H9 (cell line): Measurements from ENCODE around the gene SSTR3. TPM values are rescaled to one million over a fixed set of nuclear protein-coding genes. Genes with fewer than 3 reads are reported as not detected.

Source experiments
- DNase-seq: peaks from one replicate; pipeline ENCODE4 v3.0.0-alpha.2; 2017
- H2AFZ ChIP-seq: one replicate; pipeline ENCODE4 v1.6.1; 2013; ENCODE audit warnings: mild to moderate bottlenecking, low read length, control low read depth, moderate library complexity
- H2AK5ac ChIP-seq: 2 replicates; pipeline ENCODE4 v1.6.1; 2013; ENCODE audit warnings: low read length, control low read depth, mixed read lengths; ENCODE audit not compliant: insufficient read length
- H2BK120ac ChIP-seq: one replicate; pipeline ENCODE4 v1.6.1; 2013; ENCODE audit warnings: low read depth, mild to moderate bottlenecking, low read length, control low read depth, inconsistent platforms; ENCODE audit not compliant: poor library complexity, severe bottlenecking
- H2BK12ac ChIP-seq: 2 replicates; pipeline ENCODE4 v1.6.1; 2013; ENCODE audit warnings: low read length, control low read depth, mixed read lengths, low read depth; ENCODE audit not compliant: insufficient read length
- H2BK15ac ChIP-seq: 2 replicates; pipeline ENCODE4 v1.6.1; 2013; ENCODE audit warnings: low read depth, low read length, control low read depth
- H2BK20ac ChIP-seq: one replicate; pipeline ENCODE4 v1.6.1; 2013; ENCODE audit warnings: low read depth, mild to moderate bottlenecking, low read length, control low read depth, inconsistent platforms; ENCODE audit not compliant: poor library complexity, severe bottlenecking
- H2BK5ac ChIP-seq: 2 replicates; pipeline ENCODE4 v1.6.1; 2013; ENCODE audit warnings: low read length, control low read depth, mixed read lengths; ENCODE audit not compliant: insufficient read length
- H3K14ac ChIP-seq: 2 replicates; pipeline ENCODE4 v1.6.1; 2013; ENCODE audit warnings: low read length, control low read depth; ENCODE audit not compliant: insufficient read depth
- H3K18ac ChIP-seq: 2 replicates; pipeline ENCODE4 v1.6.1; 2013; ENCODE audit warnings: low read depth, mild to moderate bottlenecking, mixed read lengths, low read length, control low read depth; ENCODE audit not compliant: insufficient read length
- H3K23ac ChIP-seq: 2 replicates; pipeline ENCODE4 v1.6.1; 2013; ENCODE audit warnings: low read length, control low read depth, mixed read lengths, low read depth; ENCODE audit not compliant: insufficient read length
- H3K23me2 ChIP-seq: 2 replicates; pipeline ENCODE4 v1.6.1; 2013; ENCODE audit warnings: low read depth, mild to moderate bottlenecking, mixed read lengths, low read length, control low read depth; ENCODE audit not compliant: insufficient read length, poor library complexity, severe bottlenecking
- H3K27ac ChIP-seq: 2 replicates; pipeline ENCODE4 v1.5.1; 2013; ENCODE audit warnings: low read length, control low read depth, mixed read lengths, low read depth; ENCODE audit not compliant: insufficient read length
- H3K27me3 ChIP-seq: 2 replicates; pipeline ENCODE4 v1.6.1; 2013; ENCODE audit warnings: low read length, control low read depth, inconsistent platforms; ENCODE audit not compliant: insufficient read depth
- H3K4ac ChIP-seq: 2 replicates; pipeline ENCODE4 v1.6.1; 2013; ENCODE audit warnings: low read depth, mild to moderate bottlenecking, control low read depth, inconsistent platforms, low read length, moderate library complexity
- H3K4me1 ChIP-seq: 2 replicates; pipeline ENCODE4 v1.6.1; 2013; ENCODE audit warnings: low read length, control low read depth, inconsistent platforms; ENCODE audit not compliant: insufficient read depth
- H3K4me2 ChIP-seq: 2 replicates; pipeline ENCODE4 v1.6.1; 2013; ENCODE audit warnings: low read length, control low read depth, mixed read lengths; ENCODE audit not compliant: insufficient read length, insufficient read depth
- H3K56ac ChIP-seq: 2 replicates; pipeline ENCODE4 v1.6.1; 2013; ENCODE audit warnings: low read depth, mild to moderate bottlenecking, mixed read lengths, low read length, control low read depth; ENCODE audit not compliant: insufficient read length
- H3K79me1 ChIP-seq: 2 replicates; pipeline ENCODE4 v1.6.1; 2013; ENCODE audit warnings: low read depth, mild to moderate bottlenecking, moderate library complexity, low read length, control low read depth, inconsistent platforms; ENCODE audit not compliant: insufficient read depth, poor library complexity, severe bottlenecking
- H3K79me2 ChIP-seq: 2 replicates; pipeline ENCODE4 v1.6.1; 2013; ENCODE audit warnings: low read length, control low read depth, inconsistent platforms; ENCODE audit not compliant: insufficient read depth
- H3K9ac ChIP-seq: 2 replicates; pipeline ENCODE4 v1.6.1; 2013; ENCODE audit warnings: low read length, control low read depth, mixed read lengths; ENCODE audit not compliant: insufficient read length; ENCODE audit errors: extremely low read depth
- H3K9me3 ChIP-seq: one replicate; pipeline ENCODE4 v1.6.1; 2013; ENCODE audit warnings: low read depth, low read length, inconsistent platforms; ENCODE audit not compliant: control insufficient read depth
- H3T11ph ChIP-seq: one replicate; pipeline ENCODE4 v1.6.1; 2013; ENCODE audit warnings: mild to moderate bottlenecking, low read length, control low read depth, inconsistent platforms
- H4K20me1 ChIP-seq: one replicate; pipeline ENCODE4 v1.6.1; 2013; ENCODE audit not compliant: control insufficient read depth, insufficient read length, insufficient read depth
- H4K5ac ChIP-seq: 2 replicates; pipeline ENCODE4 v1.6.1; 2013; ENCODE audit warnings: low read depth, mild to moderate bottlenecking, mixed read lengths, low read length, control low read depth; ENCODE audit not compliant: insufficient read length
- H4K8ac ChIP-seq: replicated peaks from 2 replicates; pipeline ENCODE4 v1.6.1; 2013; ENCODE audit warnings: low read length, control low read depth, mixed read lengths, low read depth; ENCODE audit not compliant: insufficient read length
- H4K91ac ChIP-seq: 2 replicates; pipeline ENCODE4 v1.6.1; 2013; ENCODE audit warnings: low read depth, mild to moderate bottlenecking, moderate library complexity, mixed read lengths, low read length, control low read depth; ENCODE audit not compliant: insufficient read length
- H3K27ac Mint-ChIP-seq, 3 experiments: 2 replicates in 2 of 3; 3 replicates in 1 of 3; pipeline ENCODE4 v1.8.0; 2020 to 2021; ENCODE audit warnings: mixed read lengths in 3 of 3, mild to moderate bottlenecking in 1 of 3, moderate library complexity in 1 of 3
- H3K27me3 Mint-ChIP-seq: 2 replicates; pipeline ENCODE4 v1.8.0; 2021; ENCODE audit warnings: low read depth, mild to moderate bottlenecking, moderate library complexity, mixed read lengths
- H3K36me3 Mint-ChIP-seq, 3 experiments: 2 replicates in 2 of 3; 3 replicates in 1 of 3; pipeline ENCODE4 v1.8.0; 2020 to 2021; ENCODE audit warnings: low read depth in 3 of 3, mixed read lengths in 3 of 3; ENCODE audit not compliant: insufficient read depth in 1 of 3
- H3K4me1 Mint-ChIP-seq, 2 experiments: 2 replicates each; pipeline ENCODE4 v1.8.0; 2020; ENCODE audit warnings: mixed read lengths in 2 of 2
- H3K4me3 Mint-ChIP-seq, 2 experiments: 2 replicates in 1 of 2; 3 replicates in 1 of 2; pipeline ENCODE4 v1.8.0; 2020 to 2021; ENCODE audit warnings: mild to moderate bottlenecking in 2 of 2, mixed read lengths in 2 of 2, moderate library complexity in 1 of 2
- H3K9me3 Mint-ChIP-seq, 2 experiments: 2 replicates in 1 of 2; 3 replicates in 1 of 2; pipeline ENCODE4 v1.8.0; 2020; ENCODE audit warnings: mild to moderate bottlenecking in 2 of 2, mixed read lengths in 2 of 2, moderate library complexity in 1 of 2
- CTCF ChIP-seq: fragments of 200-600 bp; sonication (generic); conservative IDR thresholded peaks from 3 replicates; pipeline ENCODE4 v1.8.0; 2021; ENCODE audit warnings: antibody characterized with exemption, mild to moderate bottlenecking
- WGBS: extraction: QIAGEN DNeasy Blood & Tissue Kit; methylation state at CpG from one replicate; pipeline ENCODE4 v1.1.7; 2013; ENCODE audit warnings: missing lambda C conversion rate, low lambda C conversion rate, mixed read lengths; ENCODE audit not compliant: insufficient read length; ENCODE audit errors: extremely low coverage; 5-methylcytosine and 5-hydroxymethylcytosine counted together
- total RNA-seq: library from RNA; stranded (reverse); gene quantifications from 2 replicates; pipeline ENCODE4 v1.2.1, GENCODE V29; 2021

The SSTR3 gene
- total RNA-seq, 1 experiment from 2014 or later, result 0.68 TPM

GRCh38 chr22:37204045-37204655 is 8.1 kb downstream of the SSTR3 start:
- Histone ChIP-seq H3K4me2 (no peak overlapping the region), H3K79me1 (no peaks in the 10 kb centered on the region), H3K18ac (no peak overlapping the region), H2AK5ac (no peak overlapping the region), H4K91ac (no peak overlapping the region), H4K20me1 (no peaks in the 10 kb centered on the region), H2BK12ac (no peak overlapping the region), H4K8ac (no peak overlapping the region), H2BK5ac (no peak overlapping the region), H3K27me3 (no peaks in the 10 kb centered on the region), H3K4me1 (no peaks in the 10 kb centered on the region), H3K23ac (no peak overlapping the region), H4K5ac (no peak overlapping the region), H2BK120ac (no peak overlapping the region), H3K4ac (no peak overlapping the region), H3K56ac (no peak overlapping the region), H3T11ph (no peak overlapping the region), H3K27ac (no peak overlapping the region), H3K79me2 (no peaks in the 10 kb centered on the region), H3K14ac (no peak overlapping the region), H2BK15ac (no peak overlapping the region), H2BK20ac (no peak overlapping the region), H2AFZ (no peak overlapping the region), H3K9ac (no peak overlapping the region), H3K9me3 (no peaks in the 10 kb centered on the region), H3K23me2 (no peaks in the 10 kb centered on the region)
- Mint-ChIP-seq H3K36me3 (no peaks in the 10 kb centered on the region), H3K27me3 (peaks cover 11% of the 10 kb centered on the region), H3K4me3 (no peak overlapping the region), H3K4me1 (peaks cover 6 to 23% of the 10 kb centered on the region in 2 experiments), H3K9me3 (no peaks in the 10 kb centered on the region), H3K27ac (no peak overlapping the region)
- no CpG with 5 or more reads among the region's 5 CpGs for WGBS
- no peak for TF ChIP-seq CTCF
- no peak for DNase-seq
